ENCODE data around the gene PARP14.
"Not testable (repeated sequence)": the region's sequence is repeated elsewhere in the genome, so short reads cannot be mapped to it uniquely, and the experiment has no call there.

The PARP14 gene

DNA sequence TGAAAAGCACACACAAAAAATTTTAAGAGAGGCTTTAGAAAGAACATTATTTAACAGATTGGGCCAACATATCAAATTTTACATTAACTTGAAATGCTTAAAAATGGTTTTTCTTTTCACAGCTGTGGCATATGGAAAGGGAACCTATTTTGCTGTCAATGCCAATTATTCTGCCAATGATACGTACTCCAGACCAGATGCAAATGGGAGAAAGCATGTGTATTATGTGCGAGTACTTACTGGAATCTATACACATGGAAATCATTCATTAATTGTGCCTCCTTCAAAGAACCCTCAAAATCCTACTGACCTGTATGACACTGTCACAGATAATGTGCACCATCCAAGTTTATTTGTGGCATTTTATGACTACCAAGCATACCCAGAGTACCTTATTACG is 47.5 kb downstream of the PARP14 start:
- TF ChIP-seq EZH2 (IDR thresholded peaks at IDR 0.05; ENCODE audit: borderline replicate concordance, low read length): no peak
- TF ChIP-seq, protein P1, sequence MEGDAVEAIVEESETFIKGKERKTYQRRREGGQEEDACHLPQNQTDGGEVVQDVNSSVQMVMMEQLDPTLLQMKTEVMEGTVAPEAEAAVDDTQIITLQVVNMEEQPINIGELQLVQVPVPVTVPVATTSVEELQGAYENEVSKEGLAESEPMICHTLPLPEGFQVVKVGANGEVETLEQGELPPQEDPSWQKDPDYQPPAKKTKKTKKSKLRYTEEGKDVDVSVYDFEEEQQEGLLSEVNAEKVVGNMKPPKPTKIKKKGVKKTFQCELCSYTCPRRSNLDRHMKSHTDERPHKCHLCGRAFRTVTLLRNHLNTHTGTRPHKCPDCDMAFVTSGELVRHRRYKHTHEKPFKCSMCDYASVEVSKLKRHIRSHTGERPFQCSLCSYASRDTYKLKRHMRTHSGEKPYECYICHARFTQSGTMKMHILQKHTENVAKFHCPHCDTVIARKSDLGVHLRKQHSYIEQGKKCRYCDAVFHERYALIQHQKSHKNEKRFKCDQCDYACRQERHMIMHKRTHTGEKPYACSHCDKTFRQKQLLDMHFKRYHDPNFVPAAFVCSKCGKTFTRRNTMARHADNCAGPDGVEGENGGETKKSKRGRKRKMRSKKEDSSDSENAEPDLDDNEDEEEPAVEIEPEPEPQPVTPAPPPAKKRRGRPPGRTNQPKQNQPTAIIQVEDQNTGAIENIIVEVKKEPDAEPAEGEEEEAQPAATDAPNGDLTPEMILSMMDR (IDR thresholded peaks at IDR 0.05; ENCODE audit: low read length): no peak
- Histone ChIP-seq H3K79me2 (ENCODE audit: insufficient read depth, low read length) (no peaks in the 10 kb centered on the region), H3K4me1 (ENCODE audit: insufficient read depth, low read length, severe bottlenecking) (no peaks in the 10 kb centered on the region), H3K9me3 (ENCODE audit: low read length) (0 out of 2 replicates have a peak, but pooled peaks cover 4% of the 10 kb centered on the region), H3K4me3 (ENCODE audit: low read depth, low read length, poor library complexity, severe bottlenecking) (no peak overlapping the region), H4K20me1 (ENCODE audit: insufficient read depth, low read length) (no peaks in the 10 kb centered on the region), H3K4me2 (ENCODE audit: low read length) (no peak overlapping the region), H3K27me3 (ENCODE audit: insufficient read depth, low read length) (no peaks in the 10 kb centered on the region), H2AFZ (ENCODE audit: low read length) (no peak overlapping the region), H3K9ac (ENCODE audit: low read length) (no peak overlapping the region), H3F3A (ENCODE audit: insufficient read depth, low read length) (no peaks in the 10 kb centered on the region), H3K36me3 (ENCODE audit: insufficient read depth, low read length) (no peaks in the 10 kb centered on the region), H3K27ac (ENCODE audit: low read depth, low read length, poor library complexity, severe bottlenecking) (no peak overlapping the region), H3K9me2 (ENCODE audit: low read depth, low read length) (no peaks in the 10 kb centered on the region)

GRCh38 chr3:122728756-122729514 is 48.3 kb downstream of the PARP14 start:
- H3K27ac ChIP-seq (ENCODE audit: low read depth, low read length, poor library complexity, severe bottlenecking): no peak overlapping the region

DNA sequence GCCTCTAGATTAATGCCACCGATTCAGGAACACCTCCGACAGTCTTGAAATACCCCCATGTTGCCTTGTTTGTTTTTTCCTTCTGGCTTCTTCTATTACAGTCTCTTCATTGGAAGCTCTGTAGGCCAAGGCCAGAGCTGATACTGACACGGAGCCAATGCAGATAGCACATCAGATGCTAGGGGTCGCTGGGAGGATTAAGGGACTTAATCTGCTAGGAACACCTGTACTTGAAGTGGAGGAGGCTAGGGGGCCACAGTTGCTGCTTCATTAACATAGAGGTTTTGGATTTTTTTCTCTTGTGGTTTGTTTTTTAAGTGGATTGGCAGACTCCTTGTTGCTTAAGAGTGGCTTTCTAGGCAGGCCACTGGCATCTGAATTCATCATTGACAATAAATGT is 49.6 kb downstream of the PARP14 start:
- TF ChIP-seq, protein P1 (IDR thresholded peaks at IDR 0.05; ENCODE audit: low read length): peak; percentile 14; the same call in 1 of the 2 replicates
- TF ChIP-seq EZH2 (IDR thresholded peaks at IDR 0.05; ENCODE audit: borderline replicate concordance, low read length): no peak
- H3K4me1 ChIP-seq (ENCODE audit: insufficient read depth, low read length, severe bottlenecking): no peaks in the 10 kb centered on the region

More at GRCh38 chr3:122728756-122729514, 48.3 kb downstream of the PARP14 start:
- Histone ChIP-seq H3K9me2 (ENCODE audit: low read depth, low read length) (no peaks in the 10 kb centered on the region), H3K36me3 (ENCODE audit: insufficient read depth, low read length) (no peaks in the 10 kb centered on the region), H3K27me3 (ENCODE audit: insufficient read depth, low read length) (no peaks in the 10 kb centered on the region), H3K9me3 (ENCODE audit: low read length) (0 out of 2 replicates have a peak, but pooled peaks cover 4% of the 10 kb centered on the region), H3K4me2 (ENCODE audit: low read length) (no peak overlapping the region), H3K4me1 (ENCODE audit: insufficient read depth, low read length, severe bottlenecking) (no peaks in the 10 kb centered on the region), H3K79me2 (ENCODE audit: insufficient read depth, low read length) (no peaks in the 10 kb centered on the region), H3F3A (ENCODE audit: insufficient read depth, low read length) (no peaks in the 10 kb centered on the region), H3K9ac (ENCODE audit: low read length) (no peak overlapping the region), H2AFZ (ENCODE audit: low read length) (no peak overlapping the region), H3K4me3 (ENCODE audit: low read depth, low read length, poor library complexity, severe bottlenecking) (no peak overlapping the region), H4K20me1 (ENCODE audit: insufficient read depth, low read length) (no peaks in the 10 kb centered on the region)
- TF ChIP-seq, protein P1 (IDR thresholded peaks at IDR 0.05; ENCODE audit: low read length): no peak
- no peak for TF ChIP-seq EZH2 (IDR thresholded peaks at IDR 0.05; ENCODE audit: borderline replicate concordance, low read length)

DNA sequence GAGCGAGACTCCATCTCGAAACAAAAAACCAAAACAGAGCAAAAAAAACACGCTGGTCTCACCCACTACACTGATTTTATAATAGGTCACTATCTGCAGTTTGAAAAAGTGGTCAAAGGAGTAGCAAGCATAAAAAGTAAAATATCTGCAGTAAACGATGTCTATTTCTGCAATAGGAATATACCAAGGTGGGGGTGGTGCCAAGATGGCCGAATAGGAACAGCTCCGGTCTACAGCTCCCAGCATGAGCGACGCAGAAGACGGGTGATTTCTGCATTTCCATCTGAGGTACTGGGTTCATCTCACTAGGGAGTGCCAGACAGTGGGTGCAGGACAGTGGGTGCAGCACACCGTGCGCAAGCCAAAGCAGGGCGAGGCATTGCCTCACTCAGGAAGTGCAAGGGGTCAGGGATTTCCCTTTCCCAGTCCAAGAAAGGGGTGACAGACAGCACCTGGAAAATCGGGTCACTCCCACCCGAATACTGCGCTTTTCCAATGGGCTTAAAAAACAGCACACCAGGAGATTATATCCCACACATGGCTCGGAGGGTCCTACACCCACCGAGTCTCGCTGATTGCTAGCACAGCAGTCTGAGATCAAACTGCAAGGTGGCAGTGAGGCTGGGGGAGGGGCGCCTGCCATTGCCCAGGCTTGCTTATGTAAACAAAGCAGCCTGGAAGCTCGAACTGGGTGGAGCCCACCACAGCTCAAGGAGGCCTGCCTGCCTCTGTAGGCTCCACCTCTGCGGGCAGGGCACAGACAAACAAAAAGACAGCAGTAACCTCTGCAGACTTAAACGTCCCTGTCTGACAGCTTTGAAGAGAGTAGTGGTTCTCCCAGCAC is 52.3 kb downstream of the PARP14 start:
- not testable (repeated sequence) for H3K4me2 ChIP-seq (ENCODE audit: low read length); H3K27ac ChIP-seq (ENCODE audit: low read depth, low read length, poor library complexity, severe bottlenecking); H3K27me3 ChIP-seq (ENCODE audit: insufficient read depth, low read length); H3K79me2 ChIP-seq (ENCODE audit: insufficient read depth, low read length); H3K36me3 ChIP-seq (ENCODE audit: insufficient read depth, low read length); H3K9me3 ChIP-seq (ENCODE audit: low read length); H3K4me1 ChIP-seq (ENCODE audit: insufficient read depth, low read length, severe bottlenecking); H3K9me2 ChIP-seq (ENCODE audit: low read depth, low read length); H4K20me1 ChIP-seq (ENCODE audit: insufficient read depth, low read length); H2AFZ ChIP-seq (ENCODE audit: low read length); H3K4me3 ChIP-seq (ENCODE audit: low read depth, low read length, poor library complexity, severe bottlenecking); H3F3A ChIP-seq (ENCODE audit: insufficient read depth, low read length); H3K9ac ChIP-seq (ENCODE audit: low read length)

More for the DNA sequence above, 49.6 kb downstream of the PARP14 start:
- Histone ChIP-seq H3K4me2 (ENCODE audit: low read length) (no peak overlapping the region), H3K36me3 (ENCODE audit: insufficient read depth, low read length) (no peaks in the 10 kb centered on the region), H3K9me2 (ENCODE audit: low read depth, low read length) (no peaks in the 10 kb centered on the region), H2AFZ (ENCODE audit: low read length) (no peak overlapping the region), H3K9ac (ENCODE audit: low read length) (no peak overlapping the region), H4K20me1 (ENCODE audit: insufficient read depth, low read length) (no peaks in the 10 kb centered on the region), H3K9me3 (ENCODE audit: low read length) (0 out of 2 replicates have a peak, but pooled peaks cover 4% of the 10 kb centered on the region), H3K4me3 (ENCODE audit: low read depth, low read length, poor library complexity, severe bottlenecking) (no peak overlapping the region), H3K79me2 (ENCODE audit: insufficient read depth, low read length) (no peaks in the 10 kb centered on the region), H3K27me3 (ENCODE audit: insufficient read depth, low read length) (no peaks in the 10 kb centered on the region), H3F3A (ENCODE audit: insufficient read depth, low read length) (no peaks in the 10 kb centered on the region), H3K27ac (ENCODE audit: low read depth, low read length, poor library complexity, severe bottlenecking) (no peak overlapping the region)
